NCI-H2107 treated with DMSO at 0.1 percent for 48 hours (cell line): ENCODE results near the gene BIRC5.
"Not testable (repeated sequence)": the region's sequence is repeated elsewhere in the genome, so short reads cannot be mapped to it uniquely, and the experiment has no call there.

ENCODE experiments used
- DNase-seq: peaks from one replicate; lab custom pipeline; 2025; ENCODE audit not compliant: unreplicated experiment; lab: John Stamatoyannopoulos, UW

Gene BIRC5

DNA sequence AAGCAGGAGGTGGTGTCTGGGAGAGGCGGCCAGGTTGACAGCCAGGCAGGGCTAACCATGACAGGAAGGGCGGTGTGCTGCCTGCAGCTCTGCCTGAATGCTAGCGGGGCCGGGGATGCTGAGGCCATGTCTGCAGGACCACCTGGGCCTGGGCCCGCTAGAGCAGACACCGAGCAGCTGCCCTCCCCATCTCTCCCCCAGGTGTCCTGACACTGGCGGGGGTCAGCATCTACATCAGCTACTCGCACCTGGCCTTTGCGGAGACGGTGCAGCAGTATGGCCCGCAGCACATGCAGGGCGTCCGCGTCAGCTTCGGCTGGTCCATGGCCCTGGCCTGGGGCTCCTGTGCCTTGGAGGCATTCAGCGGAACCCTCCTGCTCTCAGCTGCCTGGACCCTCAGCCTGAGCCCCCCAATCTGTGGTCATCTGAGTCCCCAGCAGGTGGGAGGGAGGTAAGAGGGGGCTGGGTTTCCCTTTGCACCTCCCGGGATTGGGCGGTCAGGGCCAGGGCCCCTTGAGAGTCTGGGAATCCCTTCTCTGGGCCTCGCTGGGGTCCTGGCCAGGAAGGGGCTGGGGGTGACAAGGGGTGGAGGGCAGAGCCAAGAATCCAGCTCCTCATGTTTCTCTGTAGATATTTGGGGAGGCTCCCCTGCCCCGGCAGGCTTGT, 24.9 kb downstream of the BIRC5 start:
- DNase-seq = no peak

DNA sequence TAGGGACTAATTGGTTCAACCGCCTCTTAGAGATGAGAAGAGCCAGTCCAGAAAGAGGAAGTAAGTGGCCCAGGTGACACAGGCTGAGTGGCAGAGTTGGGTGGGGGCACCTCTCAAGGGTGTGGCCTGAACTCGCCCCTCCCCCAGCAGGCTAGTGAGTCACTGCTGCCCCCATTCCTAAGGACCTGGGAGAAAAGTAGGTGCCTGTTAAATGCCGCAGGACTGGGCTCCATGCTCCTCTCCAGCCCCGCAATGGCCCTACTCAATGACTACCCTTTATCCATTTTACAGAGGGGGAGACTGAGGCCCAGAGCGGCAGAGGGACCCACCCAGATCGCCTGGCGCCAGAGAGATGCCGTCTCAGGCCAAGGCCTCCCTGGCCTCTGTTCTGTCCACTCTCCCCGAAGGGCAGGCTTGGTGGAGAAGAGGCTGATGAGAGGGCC, 25.5 kb downstream of the BIRC5 start:
- DNase-seq = no peak

GRCh38 chr17:78240012-78240655, 26.1 kb downstream of the BIRC5 start:
- no peak for DNase-seq

- no peak for DNase-seq
Measured at GRCh38 chr17:78240839-78241238, 26.8 kb downstream of the BIRC5 start.

- no peak for DNase-seq
Measured at GRCh38 chr17:78241277-78242023, 27.4 kb downstream of the BIRC5 start.

DNA sequence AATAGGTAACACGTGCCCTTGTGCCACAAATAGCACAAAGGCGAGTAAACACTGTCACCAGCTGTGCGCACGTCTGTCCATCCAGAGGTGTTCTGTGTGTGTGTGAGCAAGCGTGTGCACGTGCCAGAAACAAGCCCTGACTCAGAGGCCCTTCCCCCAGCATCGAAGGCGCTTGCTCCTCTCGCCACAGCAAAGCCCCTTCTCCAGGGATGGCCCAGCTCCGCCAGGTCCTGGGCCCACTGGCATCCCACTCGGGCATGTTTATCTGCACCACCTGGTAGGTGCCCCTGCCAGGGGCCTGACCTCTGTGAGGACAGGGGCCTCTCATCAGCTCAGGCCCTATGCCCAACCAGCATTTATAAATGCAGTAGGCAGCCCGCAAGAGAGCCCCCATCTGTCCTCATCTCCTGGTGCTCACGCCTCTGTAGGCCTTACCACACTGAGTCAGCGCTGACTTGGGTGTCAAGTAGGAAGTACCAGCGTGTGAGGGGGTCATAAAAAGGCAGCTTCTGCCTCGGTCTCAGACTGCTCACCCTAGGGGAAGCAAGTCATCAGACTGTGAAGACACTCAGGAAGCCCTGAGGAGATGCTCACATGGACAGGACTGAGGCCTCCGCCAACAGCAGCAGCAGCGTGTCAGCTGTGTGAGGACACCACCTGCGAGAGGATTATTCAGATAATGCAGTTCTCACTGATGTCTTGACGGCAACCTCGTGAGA, 28.1 kb downstream of the BIRC5 start:
- DNase-seq = no peak

DNA sequence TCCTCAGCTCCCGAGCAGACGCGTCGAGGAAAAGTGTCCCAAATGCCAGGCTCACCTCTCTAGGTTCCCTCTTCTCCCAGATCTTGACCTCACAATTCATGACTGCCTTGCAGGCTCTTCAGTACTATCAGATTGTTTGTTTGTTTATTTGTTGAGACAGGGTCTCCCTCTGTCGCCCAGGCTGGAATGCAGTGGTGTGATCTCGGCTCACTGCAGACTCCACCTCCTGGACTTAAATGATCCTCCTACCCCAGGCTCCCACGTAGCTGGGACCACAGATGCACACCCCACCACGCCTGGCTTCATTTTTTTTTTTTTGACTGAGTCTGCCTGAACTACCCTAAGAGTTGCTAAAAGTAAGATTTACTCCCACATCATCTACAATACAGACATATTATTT, 33.3 kb downstream of the BIRC5 start:
- DNase-seq = no peak

DNA sequence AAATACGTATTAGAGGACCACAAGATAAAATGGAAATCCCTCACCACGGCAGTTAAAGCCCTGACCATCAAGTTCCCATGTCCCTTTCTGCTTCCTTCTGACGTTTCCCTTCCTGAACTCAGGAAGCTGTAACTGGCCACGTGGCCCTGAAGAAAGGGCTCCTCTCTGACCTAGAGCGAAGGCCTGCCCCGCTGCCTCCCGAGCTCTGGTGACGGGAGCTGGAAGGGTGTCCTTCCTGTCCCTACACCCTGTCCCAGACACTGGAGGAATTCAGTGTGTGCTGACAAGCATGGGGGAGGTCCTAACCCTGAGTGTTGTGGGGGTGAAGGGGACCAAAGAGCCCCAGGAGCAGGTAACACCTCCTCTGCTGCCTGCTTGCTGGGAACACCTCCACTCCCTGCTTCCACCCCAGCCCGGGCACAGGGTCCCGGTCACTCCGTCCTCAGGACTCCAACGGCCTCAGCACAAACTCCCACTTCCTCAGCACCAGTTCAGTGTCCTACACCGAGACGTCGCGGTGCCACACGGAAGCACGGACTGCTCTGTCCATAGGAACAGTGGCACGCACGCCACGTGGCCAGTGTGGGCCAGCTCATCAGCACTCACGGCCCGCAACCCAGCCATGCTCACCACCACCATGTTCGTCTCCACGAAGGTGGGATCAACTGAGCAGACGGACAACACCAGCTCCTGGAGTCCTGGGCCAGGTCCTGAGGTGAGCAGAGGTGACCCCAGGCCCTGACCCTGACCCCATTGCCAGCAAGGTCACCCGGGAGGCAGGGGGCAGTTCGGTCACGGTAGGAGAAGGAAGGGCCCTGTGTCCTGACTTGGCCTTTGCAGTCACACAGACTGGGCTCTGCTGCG, 34.2 kb downstream of the BIRC5 start:
- DNase-seq = no peak

DNA sequence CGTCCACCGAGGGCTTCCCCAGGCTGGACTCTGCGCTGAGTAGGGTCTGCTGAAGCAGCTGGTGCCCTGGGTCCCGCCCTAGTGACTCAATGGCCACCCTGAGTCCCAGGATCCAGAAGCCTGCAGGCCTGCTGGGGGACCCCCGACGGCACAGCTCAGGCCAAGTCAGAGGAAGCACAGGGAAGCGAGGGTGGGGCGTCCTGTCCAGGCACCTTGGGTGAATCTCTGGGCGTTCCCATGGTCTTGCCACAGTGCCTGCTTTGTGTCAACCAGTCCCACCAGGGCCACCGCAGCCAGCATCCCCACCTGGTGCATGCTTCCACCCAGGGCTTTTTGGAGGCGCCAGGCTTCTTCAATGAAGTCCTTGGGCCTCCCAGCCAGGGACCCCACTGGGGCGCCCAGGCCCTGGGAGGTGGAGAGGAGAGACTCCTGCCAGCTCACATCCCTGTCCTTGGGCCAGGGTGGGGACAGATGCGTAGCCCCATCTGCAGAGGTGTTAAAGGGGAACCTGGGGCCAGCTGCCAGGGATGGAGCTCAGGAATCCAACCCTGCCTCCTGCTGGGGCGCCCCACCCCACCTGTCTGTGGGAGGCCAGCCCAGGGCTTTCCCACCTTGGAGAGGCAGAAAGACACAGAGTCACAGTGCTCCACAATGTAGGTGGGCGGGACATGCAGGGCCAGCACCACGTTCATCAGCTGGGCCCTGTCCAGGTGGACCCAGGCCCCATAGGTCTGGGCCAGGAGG, 35.2 kb downstream of the BIRC5 start:
- DNase-seq = no peak

- DNase-seq = no peak
Measured at GRCh38 chr17:78249818-78250806, 36.1 kb downstream of the BIRC5 start.

- DNase-seq = peak; percentile 58
Measured at GRCh38 chr17:78250891-78251772, 37.1 kb downstream of the BIRC5 start.

DNA sequence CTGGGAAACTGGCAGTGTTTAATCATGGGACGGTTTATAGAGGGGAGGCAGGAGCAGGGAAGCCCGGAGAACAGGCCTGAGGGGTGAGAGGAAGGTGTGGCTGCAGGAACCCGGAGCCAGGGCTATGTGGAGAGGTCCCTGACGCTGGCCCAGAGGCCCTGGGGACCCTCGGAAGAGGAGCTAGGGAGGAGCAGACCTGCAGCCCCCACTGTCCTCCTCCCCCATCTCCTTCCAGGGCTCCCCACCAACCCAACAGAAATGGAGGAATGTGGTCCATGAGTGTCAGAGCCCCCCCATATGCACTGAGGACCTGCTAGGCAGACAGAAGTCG, 37.7 kb downstream of the BIRC5 start:
- DNase-seq = no peak

GRCh38 chr17:78252111-78252634, 38.1 kb downstream of the BIRC5 start:
- peak; percentile 31 for DNase-seq

- DNase-seq = peak; percentile 32
Measured at GRCh38 chr17:78252701-78253635, 38.9 kb downstream of the BIRC5 start.

DNA sequence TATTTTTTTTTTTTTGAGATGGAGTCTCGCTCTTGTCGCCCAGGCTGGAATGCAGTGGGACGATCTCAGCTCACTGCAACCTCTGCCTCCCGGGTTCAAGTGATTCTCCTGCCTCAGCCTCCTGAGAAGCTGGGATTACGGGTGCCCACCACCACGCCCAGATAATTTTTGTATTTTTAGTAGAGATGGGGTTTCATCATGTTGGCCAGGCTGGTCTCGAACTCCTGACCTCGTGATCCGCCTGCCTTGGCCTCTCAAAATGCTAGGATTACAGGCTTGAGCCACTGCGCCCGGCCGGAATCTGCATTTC, 39.5 kb downstream of the BIRC5 start:
- not testable (repeated sequence) for DNase-seq

DNA sequence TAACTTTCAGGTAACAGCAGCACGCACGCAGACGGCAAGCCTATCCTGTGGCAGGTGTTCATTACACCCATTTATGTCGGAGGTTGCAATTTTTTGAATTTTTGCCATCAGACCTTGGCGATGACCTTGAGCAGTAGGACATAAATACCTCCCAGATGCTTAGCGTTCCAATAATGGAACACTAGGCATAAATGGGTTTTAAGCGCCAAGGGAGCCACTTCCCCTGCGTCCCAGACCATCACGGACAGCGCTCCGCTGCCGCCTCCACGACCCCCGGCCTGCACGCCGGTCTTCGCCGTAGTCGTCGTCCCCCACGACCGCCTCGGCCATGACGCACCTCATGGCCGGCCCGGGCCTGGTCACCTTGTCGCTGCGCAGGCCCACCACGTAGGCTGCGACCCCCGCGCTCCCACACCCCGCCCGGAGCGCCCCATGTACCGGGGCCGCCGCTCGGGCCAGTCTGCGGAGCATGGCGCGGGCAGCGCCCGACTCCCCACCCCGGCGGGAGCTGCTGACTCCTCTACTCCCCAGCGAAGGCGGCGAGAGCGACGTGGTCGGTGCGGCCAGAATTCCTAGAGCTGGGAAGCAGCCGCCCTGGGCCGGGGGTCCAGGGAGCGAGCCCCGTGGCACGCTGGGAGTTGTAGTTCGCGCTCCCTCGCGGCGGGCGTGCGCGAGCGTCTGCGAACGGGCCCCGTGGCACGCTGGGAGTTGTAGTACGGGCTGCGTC, 40.1 kb downstream of the BIRC5 start:
- DNase-seq = peak; percentile 55
